ENCODE data around the gene VTI1A. TPM values are rescaled to one million over a fixed set of nuclear protein-coding genes. Genes with fewer than 3 reads are reported as not detected.

Gene VTI1A
- total and polyA plus RNA-seq, 2 of the 13 experiments (the other 11 are each of a cell fraction or from before 2014, with no cell fraction given), result 11.7 to 32.7 TPM

- TF ChIP-seq, protein P1, sequence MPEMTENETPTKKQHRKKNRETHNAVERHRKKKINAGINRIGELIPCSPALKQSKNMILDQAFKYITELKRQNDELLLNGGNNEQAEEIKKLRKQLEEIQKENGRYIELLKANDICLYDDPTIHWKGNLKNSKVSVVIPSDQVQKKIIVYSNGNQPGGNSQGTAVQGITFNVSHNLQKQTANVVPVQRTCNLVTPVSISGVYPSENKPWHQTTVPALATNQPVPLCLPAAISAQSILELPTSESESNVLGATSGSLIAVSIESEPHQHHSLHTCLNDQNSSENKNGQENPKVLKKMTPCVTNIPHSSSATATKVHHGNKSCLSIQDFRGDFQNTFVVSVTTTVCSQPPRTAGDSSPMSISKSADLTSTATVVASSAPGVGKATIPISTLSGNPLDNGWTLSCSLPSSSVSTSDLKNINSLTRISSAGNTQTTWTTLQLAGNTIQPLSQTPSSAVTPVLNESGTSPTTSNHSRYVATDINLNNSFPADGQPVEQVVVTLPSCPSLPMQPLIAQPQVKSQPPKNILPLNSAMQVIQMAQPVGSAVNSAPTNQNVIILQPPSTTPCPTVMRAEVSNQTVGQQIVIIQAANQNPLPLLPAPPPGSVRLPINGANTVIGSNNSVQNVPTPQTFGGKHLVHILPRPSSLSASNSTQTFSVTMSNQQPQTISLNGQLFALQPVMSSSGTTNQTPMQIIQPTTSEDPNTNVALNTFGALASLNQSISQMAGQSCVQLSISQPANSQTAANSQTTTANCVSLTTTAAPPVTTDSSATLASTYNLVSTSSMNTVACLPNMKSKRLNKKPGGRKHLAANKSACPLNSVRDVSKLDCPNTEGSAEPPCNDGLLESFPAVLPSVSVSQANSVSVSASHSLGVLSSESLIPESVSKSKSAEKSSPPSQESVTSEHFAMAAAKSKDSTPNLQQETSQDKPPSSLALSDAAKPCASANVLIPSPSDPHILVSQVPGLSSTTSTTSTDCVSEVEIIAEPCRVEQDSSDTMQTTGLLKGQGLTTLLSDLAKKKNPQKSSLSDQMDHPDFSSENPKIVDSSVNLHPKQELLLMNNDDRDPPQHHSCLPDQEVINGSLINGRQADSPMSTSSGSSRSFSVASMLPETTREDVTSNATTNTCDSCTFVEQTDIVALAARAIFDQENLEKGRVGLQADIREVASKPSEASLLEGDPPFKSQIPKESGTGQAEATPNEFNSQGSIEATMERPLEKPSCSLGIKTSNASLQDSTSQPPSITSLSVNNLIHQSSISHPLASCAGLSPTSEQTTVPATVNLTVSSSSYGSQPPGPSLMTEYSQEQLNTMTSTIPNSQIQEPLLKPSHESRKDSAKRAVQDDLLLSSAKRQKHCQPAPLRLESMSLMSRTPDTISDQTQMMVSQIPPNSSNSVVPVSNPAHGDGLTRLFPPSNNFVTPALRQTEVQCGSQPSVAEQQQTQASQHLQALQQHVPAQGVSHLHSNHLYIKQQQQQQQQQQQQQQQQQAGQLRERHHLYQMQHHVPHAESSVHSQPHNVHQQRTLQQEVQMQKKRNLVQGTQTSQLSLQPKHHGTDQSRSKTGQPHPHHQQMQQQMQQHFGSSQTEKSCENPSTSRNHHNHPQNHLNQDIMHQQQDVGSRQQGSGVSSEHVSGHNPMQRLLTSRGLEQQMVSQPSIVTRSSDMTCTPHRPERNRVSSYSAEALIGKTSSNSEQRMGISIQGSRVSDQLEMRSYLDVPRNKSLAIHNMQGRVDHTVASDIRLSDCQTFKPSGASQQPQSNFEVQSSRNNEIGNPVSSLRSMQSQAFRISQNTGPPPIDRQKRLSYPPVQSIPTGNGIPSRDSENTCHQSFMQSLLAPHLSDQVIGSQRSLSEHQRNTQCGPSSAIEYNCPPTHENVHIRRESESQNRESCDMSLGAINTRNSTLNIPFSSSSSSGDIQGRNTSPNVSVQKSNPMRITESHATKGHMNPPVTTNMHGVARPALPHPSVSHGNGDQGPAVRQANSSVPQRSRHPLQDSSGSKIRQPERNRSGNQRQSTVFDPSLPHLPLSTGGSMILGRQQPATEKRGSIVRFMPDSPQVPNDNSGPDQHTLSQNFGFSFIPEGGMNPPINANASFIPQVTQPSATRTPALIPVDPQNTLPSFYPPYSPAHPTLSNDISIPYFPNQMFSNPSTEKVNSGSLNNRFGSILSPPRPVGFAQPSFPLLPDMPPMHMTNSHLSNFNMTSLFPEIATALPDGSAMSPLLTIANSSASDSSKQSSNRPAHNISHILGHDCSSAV (CRISPR knock-in tag; IDR thresholded peaks at IDR 0.05; ENCODE audit: borderline replicate concordance), result no peak
- no peak for TF ChIP-seq IKZF1 (IDR thresholded peaks at IDR 0.05)
- no peak for TF ChIP-seq TBL1XR1 (IDR thresholded peaks at IDR 0.05; ENCODE audit: borderline replicate concordance, low read length, partially characterized antibody)
- TF ChIP-seq ZNF431 (CRISPR knock-in tag; IDR thresholded peaks at IDR 0.05; ENCODE audit: borderline replicate concordance, low read depth), result no peak
- TF ChIP-seq ETV6 (CRISPR knock-in tag; conservative IDR thresholded peaks at IDR 0.05), result no peak
- no peak for TF ChIP-seq SIX1 (CRISPR knock-in tag; IDR thresholded peaks at IDR 0.05; ENCODE audit: borderline replicate concordance)
- TF ChIP-seq HMGA1 (CRISPR knock-in tag; conservative IDR thresholded peaks at IDR 0.05), result no peak
- TF ChIP-seq, protein P2, sequence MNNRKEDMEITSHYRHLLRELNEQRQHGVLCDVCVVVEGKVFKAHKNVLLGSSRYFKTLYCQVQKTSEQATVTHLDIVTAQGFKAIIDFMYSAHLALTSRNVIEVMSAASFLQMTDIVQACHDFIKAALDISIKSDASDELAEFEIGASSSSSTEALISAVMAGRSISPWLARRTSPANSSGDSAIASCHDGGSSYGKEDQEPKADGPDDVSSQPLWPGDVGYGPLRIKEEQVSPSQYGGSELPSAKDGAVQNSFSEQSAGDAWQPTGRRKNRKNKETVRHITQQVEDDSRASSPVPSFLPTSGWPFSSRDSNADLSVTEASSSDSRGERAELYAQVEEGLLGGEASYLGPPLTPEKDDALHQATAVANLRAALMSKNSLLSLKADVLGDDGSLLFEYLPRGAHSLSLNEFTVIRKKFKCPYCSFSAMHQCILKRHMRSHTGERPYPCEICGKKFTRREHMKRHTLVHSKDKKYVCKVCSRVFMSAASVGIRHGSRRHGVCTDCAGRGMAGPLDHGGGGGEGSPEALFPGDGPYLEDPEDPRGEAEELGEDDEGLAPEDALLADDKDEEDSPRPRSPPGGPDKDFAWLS (CRISPR knock-in tag; IDR thresholded peaks at IDR 0.05; ENCODE audit: borderline replicate concordance), result no peak
- TF ChIP-seq, protein P3, sequence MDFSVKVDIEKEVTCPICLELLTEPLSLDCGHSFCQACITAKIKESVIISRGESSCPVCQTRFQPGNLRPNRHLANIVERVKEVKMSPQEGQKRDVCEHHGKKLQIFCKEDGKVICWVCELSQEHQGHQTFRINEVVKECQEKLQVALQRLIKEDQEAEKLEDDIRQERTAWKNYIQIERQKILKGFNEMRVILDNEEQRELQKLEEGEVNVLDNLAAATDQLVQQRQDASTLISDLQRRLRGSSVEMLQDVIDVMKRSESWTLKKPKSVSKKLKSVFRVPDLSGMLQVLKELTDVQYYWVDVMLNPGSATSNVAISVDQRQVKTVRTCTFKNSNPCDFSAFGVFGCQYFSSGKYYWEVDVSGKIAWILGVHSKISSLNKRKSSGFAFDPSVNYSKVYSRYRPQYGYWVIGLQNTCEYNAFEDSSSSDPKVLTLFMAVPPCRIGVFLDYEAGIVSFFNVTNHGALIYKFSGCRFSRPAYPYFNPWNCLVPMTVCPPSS (IDR thresholded peaks at IDR 0.05), result no peak
- no peak for TF ChIP-seq THYN1 (CRISPR knock-in tag; IDR thresholded peaks at IDR 0.05; ENCODE audit: borderline replicate concordance, low read depth)
- TF ChIP-seq HNF1A (IDR thresholded peaks at IDR 0.05; ENCODE audit: low read depth), result no peak
- no peak for TF ChIP-seq HNF1A (CRISPR knock-in tag; IDR thresholded peaks at IDR 0.05; ENCODE audit: borderline replicate concordance)
- TF ChIP-seq ZNF501 (CRISPR knock-in tag; IDR thresholded peaks at IDR 0.05), result no peak
These were observed 352.9 kb downstream of the VTI1A start (continued) for GRCh38 chr10:112799726-112800510.

All from HepG2 (cell line).